Lower lobe of right lung (tissue), 2 donors: ENCODE data around the gene CMTM5. TPM values are rescaled to one million over a fixed set of nuclear protein-coding genes. Genes with fewer than 3 reads are reported as not detected.

Source experiments
- ATAC-seq, 2 donors: fragments of 200-7000 bp; cut with Tn5 transposase; one replicate each; pipeline ENCODE4 v1.9.1; 2020 to 2022; ENCODE audit warnings: mild to moderate bottlenecking in 2 of 2, moderate library complexity in 2 of 2
- DNase-seq: peaks from one replicate; pipeline ENCODE4 v3.0.0-alpha.2; 2020
- H3K27ac ChIP-seq: fragments of 200-600 bp; one replicate; pipeline ENCODE4 v1.8.0; 2022
- H3K27me3 ChIP-seq: fragments of 200-600 bp; one replicate; pipeline ENCODE4 v1.8.0; 2022; ENCODE audit warnings: low read depth
- H3K36me3 ChIP-seq: fragments of 200-600 bp; one replicate; pipeline ENCODE4 v1.8.0; 2022; ENCODE audit warnings: mild to moderate bottlenecking
- H3K4me1 ChIP-seq: fragments of 200-600 bp; one replicate; pipeline ENCODE4 v1.8.0; 2022
- H3K4me3 ChIP-seq: fragments of 200-600 bp; one replicate; pipeline ENCODE4 v1.8.0; 2022; ENCODE audit warnings: mild to moderate bottlenecking
- H3K9me3 ChIP-seq: fragments of 200-600 bp; one replicate; pipeline ENCODE4 v1.8.0; 2022
- CTCF ChIP-seq: fragments of 200-600 bp; IDR thresholded peaks from one replicate; pipeline ENCODE4 v1.8.0; 2022; ENCODE audit warnings: antibody characterized with exemption, mild to moderate bottlenecking
- intact Hi-C: fragments of 100-400 bp; cut with DNase I; formaldehyde crosslinking; loops from one replicate; pipeline ENCODE4 v1.11.0; 2022
- total RNA-seq: library from RNA; stranded (reverse); fragmentation: NEBNext Ultra II Directional; extraction: Animal tissue kit (Norgen Biotek cat#: 25700); gene quantifications from one replicate; pipeline ENCODE4 v1.2.1, GENCODE V29; 2021
- donor health status: DM: no; HTN: yes; CAD: no; lungs with severe emphysema.

CMTM5 gene
- total RNA-seq, 1 donor from 2014 or later, result 1.4 TPM

GRCh38 chr14:23381871-23382270 lies 5.0 kb downstream of the CMTM5 start:
- no peak for TF ChIP-seq CTCF
- DNase-seq (no peak), ATAC-seq (no peak)
- intact Hi-C loops, result no loop called here
- no peak overlapping the region for H3K27ac ChIP-seq
- H3K9me3 ChIP-seq, result no peaks in the 10 kb centered on the region
- H3K36me3 ChIP-seq, result no peaks in the 10 kb centered on the region
- no peaks in the 10 kb centered on the region for H3K4me1 ChIP-seq
- H3K4me3 ChIP-seq, result no peak overlapping the region
- peaks cover 4% of the 10 kb centered on the region for H3K27me3 ChIP-seq

- no peak for DNase-seq
- ATAC-seq, result no peak
- TF ChIP-seq CTCF, result no peak
- Histone ChIP-seq H3K27ac (no peak overlapping the region), H3K9me3 (no peaks in the 10 kb centered on the region), H3K36me3 (no peaks in the 10 kb centered on the region), H3K27me3 (peaks cover 4% of the 10 kb centered on the region), H3K4me3 (no peak overlapping the region), H3K4me1 (no peaks in the 10 kb centered on the region)
- intact Hi-C loops, result no loop called here
Measured at GRCh38 chr14:23382276-23382675, 5.4 kb downstream of the CMTM5 start.

GRCh38 chr14:23382731-23383440 lies 6.0 kb downstream of the CMTM5 start:
- Histone ChIP-seq H3K27ac (no peak overlapping the region), H3K4me1 (no peaks in the 10 kb centered on the region), H3K27me3 (peaks cover 4% of the 10 kb centered on the region), H3K36me3 (no peaks in the 10 kb centered on the region), H3K9me3 (no peaks in the 10 kb centered on the region), H3K4me3 (no peak overlapping the region)
- ATAC-seq (no peak), DNase-seq (no peak)
- no peak for TF ChIP-seq CTCF
- intact Hi-C loops, result no loop called here

- no peak for TF ChIP-seq CTCF
- H3K27me3 ChIP-seq, result peaks cover 4% of the 10 kb centered on the region
- H3K4me3 ChIP-seq, result no peak overlapping the region
- H3K4me1 ChIP-seq, result no peaks in the 10 kb centered on the region
- intact Hi-C loops, result no loop called here
- ATAC-seq (no peak), DNase-seq (no peak)
- H3K36me3 ChIP-seq, result no peaks in the 10 kb centered on the region
- H3K9me3 ChIP-seq, result no peaks in the 10 kb centered on the region
- H3K27ac ChIP-seq, result no peak overlapping the region
Measured at GRCh38 chr14:23384364-23385080, 7.7 kb downstream of the CMTM5 start.

GRCh38 chr14:23385244-23385641 lies 8.4 kb downstream of the CMTM5 start:
- no peak for TF ChIP-seq CTCF
- H3K9me3 ChIP-seq, result no peaks in the 10 kb centered on the region
- ATAC-seq, result no peak
- H3K27ac ChIP-seq, result no peak overlapping the region
- H3K4me3 ChIP-seq, result no peak overlapping the region
- DNase-seq, result no peak
- no peaks in the 10 kb centered on the region for H3K36me3 ChIP-seq
- no peaks in the 10 kb centered on the region for H3K4me1 ChIP-seq
- intact Hi-C loops, result no loop called here
- H3K27me3 ChIP-seq, result peaks cover 4% of the 10 kb centered on the region
